OCI-LY7 (cell line): ENCODE measurements around the gene BPIFB2. TPM values are rescaled to one million over a fixed set of nuclear protein-coding genes. Genes with fewer than 3 reads are reported as not detected.

Source experiments
- BruUV-seq: library from RNA; stranded (reverse); fragments of 400-500 nt; replicated peaks from 2 replicates; lab custom pipeline; 2021; lab: Mats Ljungman, UMichigan
- CTCF ChIA-PET: fragments of 300-600 bp; sonication (Branson Sonifier 250); formaldehyde crosslinking; loops from one replicate; lab custom pipeline; 2022; ENCODE audit warnings: antibody characterized with exemption; ENCODE audit not compliant: unreplicated experiment; lab: Charles Lee
- POLR2A ChIA-PET: fragments of 300-600 bp; sonication (Branson Sonifier 250); formaldehyde crosslinking; loops from one replicate; lab custom pipeline; 2022; ENCODE audit warnings: antibody characterized with exemption; lab: Charles Lee
- DNase-seq: peaks from one replicate; pipeline ENCODE4 v3.0.0-alpha.2; 2015; ENCODE audit warnings: low spot score
- H2AFZ ChIP-seq: fragments of 200-600 bp; sonication (generic), shearing (Covaris generic); 2 replicates; pipeline ENCODE4 v1.6.1; 2014; ENCODE audit warnings: mild to moderate bottlenecking, antibody characterized with exemption, low read length, moderate library complexity
- H3K27ac ChIP-seq: fragments of 200-600 bp; sonication (generic); 2 replicates; pipeline ENCODE4 v1.5.1; 2014; ENCODE audit warnings: mixed run types, low read depth, mild to moderate bottlenecking, moderate library complexity, low read length, inconsistent platforms; ENCODE audit not compliant: poor library complexity, severe bottlenecking
- H3K36me3 ChIP-seq: fragments of 200-600 bp; sonication (generic); 2 replicates; pipeline ENCODE4 v1.6.1; 2014; ENCODE audit warnings: mild to moderate bottlenecking, antibody characterized with exemption, low read length, moderate library complexity, mixed read lengths; ENCODE audit not compliant: insufficient read depth
- H3K4me1 ChIP-seq: fragments of 200-600 bp; sonication (generic); 2 replicates; pipeline ENCODE4 v1.5.1; 2014; ENCODE audit warnings: mild to moderate bottlenecking, low read length; ENCODE audit not compliant: insufficient read depth, poor library complexity, severe bottlenecking
- H3K4me2 ChIP-seq: fragments of 200-600 bp; sonication (generic); 2 replicates; pipeline ENCODE4 v1.6.1; 2014; ENCODE audit warnings: mild to moderate bottlenecking, low read length
- H3K4me3 ChIP-seq: fragments of 200-600 bp; sonication (generic); 2 replicates; pipeline ENCODE4 v1.5.1; 2014; ENCODE audit warnings: mild to moderate bottlenecking, low read depth, low read length; ENCODE audit not compliant: poor library complexity, severe bottlenecking
- H3K79me2 ChIP-seq: fragments of 200-600 bp; sonication (generic); 2 replicates; pipeline ENCODE4 v1.6.1; 2016; ENCODE audit warnings: low read depth, mild to moderate bottlenecking, low read length, moderate library complexity, mixed read lengths; ENCODE audit not compliant: insufficient read depth
- H3K9me2 ChIP-seq: fragments of 200-600 bp; sonication (generic); 2 replicates; pipeline ENCODE4 v1.6.1; 2016; ENCODE audit warnings: mild to moderate bottlenecking, low read length, mixed read lengths; ENCODE audit not compliant: insufficient read depth
- H3K9me3 ChIP-seq: fragments of 200-600 bp; sonication (generic); 2 replicates; pipeline ENCODE4 v1.6.1; 2014; ENCODE audit warnings: mild to moderate bottlenecking, mixed run types, low read length, mixed read lengths
- H4K20me1 ChIP-seq: fragments of 200-600 bp; sonication (generic); 2 replicates; pipeline ENCODE4 v1.6.1; 2014; ENCODE audit warnings: mild to moderate bottlenecking, antibody characterized with exemption, low read length, moderate library complexity, mixed read lengths; ENCODE audit not compliant: insufficient read depth
- EZH2phosphoT487 ChIP-seq: fragments of 200-600 bp; sonication (generic); IDR thresholded peaks from 2 replicates; pipeline ENCODE4 v1.6.1; 2018; ENCODE audit warnings: low read depth, borderline replicate concordance, mild to moderate bottlenecking, mixed run types, antibody characterized with exemption, low read length, moderate library complexity, mixed read lengths
- intact Hi-C: fragments of 100-400 bp; cut with micrococcal nuclease; formaldehyde crosslinking; loops from one replicate; pipeline ENCODE4 v1.10.0; 2022; ENCODE audit not compliant: unreplicated experiment
- total RNA-seq, 2 experiments: library from RNA; depleted of rRNA in 1 of 2; stranded (reverse); fragments of >200 nt in 1 of 2; shearing (Covaris generic) in 1 of 2; gene quantifications; 2 replicates each; pipeline ENCODE4 v1.2.3, GENCODE V29; 2014 to 2022
- TF ChIP-seq, protein P1 (sequence below): fragments of 200-600 bp; sonication (generic); conservative IDR thresholded peaks from 2 replicates; pipeline ENCODE4 v1.5.1; 2014; ENCODE audit warnings: mild to moderate bottlenecking, antibody characterized with exemption, low read length, moderate library complexity, mixed read lengths

The BPIFB2 gene
- total RNA-seq, 2 experiments from 2014 or later: not detected

DNA sequence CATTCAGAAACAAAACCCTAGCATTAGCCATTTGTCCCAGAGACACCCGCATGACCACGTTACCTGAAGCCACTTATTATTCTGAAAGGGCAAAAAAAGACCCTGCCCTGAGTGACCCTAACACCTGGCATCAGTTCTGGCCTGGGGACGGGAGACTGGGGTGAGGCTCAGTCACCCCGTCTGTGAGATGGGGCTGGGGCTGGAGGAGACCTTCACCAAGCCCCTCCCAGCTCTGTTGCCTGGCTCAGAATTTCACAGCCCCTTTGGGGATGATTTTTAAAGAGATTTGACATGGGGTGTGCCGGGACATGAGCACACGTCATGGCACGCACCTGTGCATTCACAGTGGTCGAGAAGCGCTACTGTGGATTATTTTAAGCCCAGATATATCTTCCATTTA, 22.6 kb downstream of the BPIFB2 start:
- Histone ChIP-seq H3K27ac (no peak overlapping the region), H3K36me3 (no peaks in the 10 kb centered on the region), H3K4me2 (no peak overlapping the region), H3K9me3 (no peaks in the 10 kb centered on the region), H2AFZ (no peak overlapping the region), H3K4me3 (no peak overlapping the region), H3K4me1 (no peaks in the 10 kb centered on the region), H3K79me2 (no peaks in the 10 kb centered on the region), H4K20me1 (no peaks in the 10 kb centered on the region), H3K9me2 (no peaks in the 10 kb centered on the region)
- intact Hi-C loops: no loop called here
- no TSS peak for BruUV-seq
- ChIA-PET POLR2A (no interaction called here), CTCF (no interaction called here)
- DNase-seq: no peak
- TF ChIP-seq, protein P1, sequence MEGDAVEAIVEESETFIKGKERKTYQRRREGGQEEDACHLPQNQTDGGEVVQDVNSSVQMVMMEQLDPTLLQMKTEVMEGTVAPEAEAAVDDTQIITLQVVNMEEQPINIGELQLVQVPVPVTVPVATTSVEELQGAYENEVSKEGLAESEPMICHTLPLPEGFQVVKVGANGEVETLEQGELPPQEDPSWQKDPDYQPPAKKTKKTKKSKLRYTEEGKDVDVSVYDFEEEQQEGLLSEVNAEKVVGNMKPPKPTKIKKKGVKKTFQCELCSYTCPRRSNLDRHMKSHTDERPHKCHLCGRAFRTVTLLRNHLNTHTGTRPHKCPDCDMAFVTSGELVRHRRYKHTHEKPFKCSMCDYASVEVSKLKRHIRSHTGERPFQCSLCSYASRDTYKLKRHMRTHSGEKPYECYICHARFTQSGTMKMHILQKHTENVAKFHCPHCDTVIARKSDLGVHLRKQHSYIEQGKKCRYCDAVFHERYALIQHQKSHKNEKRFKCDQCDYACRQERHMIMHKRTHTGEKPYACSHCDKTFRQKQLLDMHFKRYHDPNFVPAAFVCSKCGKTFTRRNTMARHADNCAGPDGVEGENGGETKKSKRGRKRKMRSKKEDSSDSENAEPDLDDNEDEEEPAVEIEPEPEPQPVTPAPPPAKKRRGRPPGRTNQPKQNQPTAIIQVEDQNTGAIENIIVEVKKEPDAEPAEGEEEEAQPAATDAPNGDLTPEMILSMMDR: no peak
- no peak for TF ChIP-seq EZH2phosphoT487

DNA sequence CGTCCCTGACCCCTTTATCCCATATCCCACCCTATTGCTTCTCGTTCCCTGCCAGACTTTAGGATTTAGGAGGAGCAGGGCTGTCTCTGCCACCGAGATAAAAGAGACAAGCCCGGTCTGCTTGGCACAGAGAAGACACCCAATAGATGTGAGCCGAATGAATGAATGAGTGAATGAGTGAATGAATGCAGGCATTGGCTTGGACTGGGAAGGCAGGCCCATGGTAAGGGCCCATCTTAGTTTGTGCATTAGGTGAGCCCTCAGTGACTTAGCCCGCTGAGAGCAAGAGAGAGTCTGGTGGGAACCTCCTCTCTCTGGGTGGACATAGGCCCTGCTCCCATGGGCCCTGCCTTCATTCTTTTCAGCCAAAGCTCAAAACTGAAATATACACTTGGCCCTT, 23.1 kb downstream of the BPIFB2 start:
- ChIA-PET CTCF (no interaction called here), POLR2A (no interaction called here)
- Histone ChIP-seq H2AFZ (no peak overlapping the region), H4K20me1 (no peaks in the 10 kb centered on the region), H3K4me3 (no peak overlapping the region), H3K4me2 (no peak overlapping the region), H3K79me2 (no peaks in the 10 kb centered on the region), H3K9me3 (no peaks in the 10 kb centered on the region), H3K4me1 (no peaks in the 10 kb centered on the region), H3K36me3 (no peaks in the 10 kb centered on the region), H3K9me2 (no peaks in the 10 kb centered on the region), H3K27ac (no peak overlapping the region)
- no TSS peak for BruUV-seq
- intact Hi-C loops: no loop called here
- no peak for DNase-seq
- no peak for TF ChIP-seq EZH2phosphoT487
- TF ChIP-seq, protein P1: no peak

DNA sequence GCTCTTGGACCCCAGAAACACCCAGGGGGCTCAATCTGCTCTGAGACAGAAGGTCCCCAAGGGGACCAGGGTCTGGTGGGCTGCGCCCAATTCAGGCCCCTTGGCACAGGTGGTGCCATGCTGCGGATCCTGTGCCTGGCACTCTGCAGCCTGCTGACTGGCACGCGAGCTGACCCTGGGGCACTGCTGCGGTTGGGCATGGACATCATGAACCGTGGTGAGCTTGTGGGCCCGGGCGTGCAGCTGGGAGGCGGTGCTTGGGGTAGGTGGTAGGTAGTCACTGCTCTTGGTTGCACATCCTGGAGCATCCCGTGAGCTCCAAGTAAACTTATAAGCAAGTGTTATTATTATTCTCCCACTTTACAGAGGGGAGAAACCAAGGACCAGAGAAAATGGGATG, 24.0 kb downstream of the BPIFB2 start, which contains the start of gene BPIFB6:
BPIFB6 (plus strand) TSS at position 118 of the 400 bp plus-strand sequence; CDS start at position 118, 0 bp downstream.
- Histone ChIP-seq H3K36me3 (no peaks in the 10 kb centered on the region), H3K9me2 (no peaks in the 10 kb centered on the region), H4K20me1 (no peaks in the 10 kb centered on the region), H3K27ac (no peak within 1 kb of the TSS), H3K9me3 (no peaks in the 10 kb centered on the region), H2AFZ (no peak within 1 kb of the TSS), H3K79me2 (no peaks in the 10 kb centered on the region), H3K4me1 (no peaks in the 10 kb centered on the region), H3K4me2 (no peak within 1 kb of the TSS), H3K4me3 (no peak within 1 kb of the TSS)
- ChIA-PET CTCF (no interaction called here), POLR2A (no interaction called here)
- intact Hi-C loops: no loop called here
- no peak for TF ChIP-seq EZH2phosphoT487
- TF ChIP-seq, protein P1: no peak
- no peak for DNase-seq
- BruUV-seq: no TSS peak
